HEK293 (cell line): Measurements from ENCODE around the gene ARHGEF26.

ENCODE experiments used
- CTCF ChIA-PET: fragments of 350-600 bp; formaldehyde crosslinking; extraction: SDS; loops from one replicate; lab custom pipeline; 2021; ENCODE audit warnings: antibody characterized with exemption; lab: Yijun Ruan, JAX
- POLR2A ChIA-PET: fragments of 300-600 bp; formaldehyde crosslinking; extraction: SDS; loops from one replicate; lab custom pipeline; 2020; ENCODE audit warnings: antibody characterized with exemption, inconsistent platforms; lab: Yijun Ruan, JAX
- H3K27ac ChIP-seq: fragments of 200-500 bp; sonication (Bioruptor generic); 2 replicates; pipeline ENCODE4 v1.5.1; 2014; ENCODE audit warnings: low read depth, low read length, control low read depth, inconsistent platforms; ENCODE audit errors: extremely low read depth
- H3K36me3 ChIP-seq, 2 experiments: fragments of 200-500 bp in 1 of 2; sonication (Bioruptor generic) in 1 of 2; 1 replicate in 1 of 2; 2 replicates in 1 of 2; pipeline ENCODE4 v1.5.1; 2014 to 2017; ENCODE audit warnings: inconsistent platforms in 2 of 2, low read length in 2 of 2; ENCODE audit not compliant: control insufficient read depth in 2 of 2, insufficient read depth in 1 of 2
- H3K4me1 ChIP-seq: fragments of 200-500 bp; sonication (Bioruptor generic); 2 replicates; pipeline ENCODE4 v1.5.1; 2014; ENCODE audit warnings: mild to moderate bottlenecking, low read length, inconsistent platforms; ENCODE audit not compliant: control insufficient read depth, insufficient read depth
- H3K4me3 ChIP-seq: 2 replicates; pipeline ENCODE4 v1.5.1; 2011; ENCODE audit warnings: low read depth, mild to moderate bottlenecking, control low read depth, low read length, moderate library complexity
- H3K9me3 ChIP-seq: fragments of 200-500 bp; sonication (Bioruptor generic); 2 replicates; pipeline ENCODE4 v1.5.1; 2014; ENCODE audit warnings: low read depth, low read length, inconsistent platforms; ENCODE audit not compliant: control insufficient read depth, insufficient read depth
- ATF2 ChIP-seq: fragments of 450-650 bp; formaldehyde crosslinking; IDR thresholded peaks from 2 replicates; pipeline ENCODE4 v1.5.1; 2016; ENCODE audit warnings: missing biosample characterization, missing genetic modification characterization, low read depth
- BCL11A ChIP-seq: fragments of 450-650 bp; formaldehyde crosslinking; IDR thresholded peaks from 2 replicates; pipeline ENCODE4 v1.5.1; 2016; ENCODE audit warnings: low read depth, missing biosample characterization, missing genetic modification characterization
- GLIS1 ChIP-seq: fragments of 450-650 bp; formaldehyde crosslinking; IDR thresholded peaks from 2 replicates; pipeline ENCODE4 v1.5.1; 2016; ENCODE audit warnings: missing biosample characterization, missing genetic modification characterization
- HOXD13 ChIP-seq: sonication (generic); formaldehyde crosslinking; IDR thresholded peaks from 2 replicates; pipeline ENCODE4 v1.8.0; 2022; ENCODE audit warnings: missing genetic modification reagents, borderline replicate concordance
- IKZF3 ChIP-seq: fragments of 450-650 bp; IDR thresholded peaks from 2 replicates; pipeline ENCODE4 v1.5.0; 2018; ENCODE audit warnings: missing biosample characterization, mild to moderate bottlenecking, missing genetic modification characterization, moderate library complexity
- KLF1 ChIP-seq: fragments of 450-650 bp; formaldehyde crosslinking; IDR thresholded peaks from 2 replicates; pipeline ENCODE4 v1.5.1; 2016; ENCODE audit warnings: missing biosample characterization, missing genetic modification characterization
- KLF10 ChIP-seq: fragments of 450-650 bp; IDR thresholded peaks from 2 replicates; pipeline ENCODE4 v1.5.1; 2018; ENCODE audit warnings: missing biosample characterization, mild to moderate bottlenecking, missing genetic modification characterization
- MYNN ChIP-seq: fragments of 450-650 bp; formaldehyde crosslinking; IDR thresholded peaks from 2 replicates; pipeline ENCODE4 v1.5.1; 2016; ENCODE audit warnings: missing biosample characterization, missing genetic modification characterization, borderline replicate concordance
- YY1 ChIP-seq: fragments of 450-650 bp; formaldehyde crosslinking; IDR thresholded peaks from 2 replicates; pipeline ENCODE4 v1.5.1; 2018; ENCODE audit warnings: missing biosample characterization, missing genetic modification characterization
- YY2 ChIP-seq: fragments of 450-650 bp; formaldehyde crosslinking; IDR thresholded peaks from 2 replicates; pipeline ENCODE4 v1.5.1; 2016; ENCODE audit warnings: missing biosample characterization, missing genetic modification characterization
- ZBTB48 ChIP-seq: fragments of 450-650 bp; formaldehyde crosslinking; IDR thresholded peaks from 2 replicates; pipeline ENCODE4 v1.5.1; 2016; ENCODE audit warnings: missing biosample characterization, missing genetic modification characterization
- ZNF132 ChIP-seq: fragments of 450-650 bp; formaldehyde crosslinking; IDR thresholded peaks from 2 replicates; pipeline ENCODE4 v1.5.1; 2017; ENCODE audit warnings: missing biosample characterization, missing genetic modification characterization, borderline replicate concordance
- ZNF157 ChIP-seq: fragments of 450-650 bp; formaldehyde crosslinking; IDR thresholded peaks from 2 replicates; pipeline ENCODE4 v1.5.1; 2016; ENCODE audit warnings: missing biosample characterization, missing genetic modification characterization
- ZNF221 ChIP-seq: fragments of 450-650 bp; formaldehyde crosslinking; IDR thresholded peaks from 2 replicates; pipeline ENCODE4 v1.5.1; 2017; ENCODE audit warnings: missing biosample characterization, missing genetic modification characterization, borderline replicate concordance
- ZNF23 ChIP-seq: fragments of 450-650 bp; formaldehyde crosslinking; IDR thresholded peaks from 2 replicates; pipeline ENCODE4 v1.5.1; 2016; ENCODE audit warnings: missing biosample characterization, missing genetic modification characterization, borderline replicate concordance
- ZNF248 ChIP-seq: fragments of 450-650 bp; formaldehyde crosslinking; IDR thresholded peaks from 2 replicates; pipeline ENCODE4 v1.5.1; 2017; ENCODE audit warnings: missing biosample characterization, missing genetic modification characterization
- ZNF26 ChIP-seq: fragments of 450-650 bp; formaldehyde crosslinking; IDR thresholded peaks from 2 replicates; pipeline ENCODE4 v1.5.1; 2016; ENCODE audit warnings: missing biosample characterization, missing genetic modification characterization
- ZNF274 ChIP-seq, 2 experiments: fragments of 200-500 bp in 1 of 2; fragments of 450-650 bp in 1 of 2; sonication (Bioruptor generic) in 1 of 2; formaldehyde crosslinking in 1 of 2; IDR thresholded peaks; 2 replicates each; pipeline versions ENCODE4 v1.5.1 to v1.6.1; 2014 to 2016; ENCODE audit warnings: borderline replicate concordance in 1 of 2, inconsistent platforms in 1 of 2, low read length in 1 of 2, missing biosample characterization in 1 of 2, missing genetic modification characterization in 1 of 2
- ZNF292 ChIP-seq: fragments of 450-650 bp; formaldehyde crosslinking; IDR thresholded peaks from 2 replicates; pipeline ENCODE4 v1.5.1; 2016; ENCODE audit warnings: low read depth, missing biosample characterization, missing genetic modification characterization, borderline replicate concordance
- ZNF37A ChIP-seq: fragments of 450-650 bp; IDR thresholded peaks from 2 replicates; pipeline ENCODE4 v1.5.1; 2018; ENCODE audit warnings: missing biosample characterization, missing genetic modification characterization
- ZNF398 ChIP-seq: fragments of 450-650 bp; formaldehyde crosslinking; IDR thresholded peaks from 2 replicates; pipeline ENCODE4 v1.5.1; 2017; ENCODE audit warnings: missing biosample characterization, missing genetic modification characterization
- ZNF404 ChIP-seq: fragments of 450-650 bp; formaldehyde crosslinking; IDR thresholded peaks from 2 replicates; pipeline ENCODE4 v1.5.1; 2017; ENCODE audit warnings: missing biosample characterization, missing genetic modification characterization
- ZNF423 ChIP-seq: fragments of 450-650 bp; formaldehyde crosslinking; IDR thresholded peaks from 2 replicates; pipeline ENCODE4 v1.5.1; 2016; ENCODE audit warnings: missing biosample characterization, missing genetic modification characterization
- ZNF426 ChIP-seq: fragments of 450-650 bp; formaldehyde crosslinking; IDR thresholded peaks from 2 replicates; pipeline ENCODE4 v1.5.1; 2017; ENCODE audit warnings: missing biosample characterization, missing genetic modification characterization, mild to moderate bottlenecking, inconsistent platforms, moderate library complexity
- ZNF555 ChIP-seq: fragments of 450-650 bp; formaldehyde crosslinking; conservative IDR thresholded peaks from 2 replicates; pipeline ENCODE4 v1.5.1; 2017; ENCODE audit warnings: missing biosample characterization, mild to moderate bottlenecking, missing genetic modification characterization, inconsistent platforms
- ZNF596 ChIP-seq: fragments of 450-650 bp; IDR thresholded peaks from 2 replicates; pipeline ENCODE4 v1.5.0; 2018; ENCODE audit warnings: missing biosample characterization, mild to moderate bottlenecking, missing genetic modification characterization, moderate library complexity
- ZNF623 ChIP-seq: fragments of 450-650 bp; formaldehyde crosslinking; IDR thresholded peaks from 2 replicates; pipeline ENCODE4 v1.5.1; 2016; ENCODE audit warnings: missing biosample characterization, missing genetic modification characterization
- ZNF626 ChIP-seq: fragments of 450-650 bp; sonication (Bioruptor Pico); formaldehyde crosslinking; IDR thresholded peaks from 2 replicates; pipeline ENCODE4 v1.5.1; 2018; ENCODE audit warnings: missing biosample characterization, missing genetic modification characterization, inconsistent platforms
- ZNF629 ChIP-seq: fragments of 450-650 bp; formaldehyde crosslinking; IDR thresholded peaks from 2 replicates; pipeline ENCODE4 v1.5.1; 2017; ENCODE audit warnings: missing biosample characterization, missing genetic modification characterization
- ZNF692 ChIP-seq: fragments of 450-650 bp; formaldehyde crosslinking; IDR thresholded peaks from 2 replicates; pipeline ENCODE4 v1.5.1; 2016; ENCODE audit warnings: missing biosample characterization, missing genetic modification characterization

ARHGEF26 gene

DNA sequence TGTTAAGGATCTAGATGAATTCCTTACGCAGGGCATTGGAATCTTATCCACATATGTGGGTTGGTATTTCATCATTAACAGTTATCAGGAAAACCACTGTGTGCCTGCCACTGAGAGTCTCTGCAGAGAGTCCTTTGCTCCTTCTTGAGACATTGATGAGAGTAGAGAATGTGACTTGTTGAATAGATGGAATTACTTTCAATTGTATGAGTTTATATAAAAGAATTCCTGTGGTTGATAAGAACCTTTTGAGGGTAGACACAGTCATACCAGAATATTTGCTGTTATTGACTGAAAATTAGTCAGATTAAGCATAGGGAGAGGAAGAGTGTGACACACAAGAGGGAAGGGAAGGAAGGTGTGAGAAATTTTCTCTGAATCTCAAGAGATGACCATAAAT is 30.8 kb downstream of the ARHGEF26 start (continued):
- TF ChIP-seq ZNF26 (tag by site-specific recombination) (no peak), ZNF692 (tag by site-specific recombination) (no peak), BCL11A (tag by site-specific recombination) (no peak), ZNF132 (tag by site-specific recombination) (no peak), IKZF3 (tag by site-specific recombination) (no peak), KLF1 (tag by site-specific recombination) (no peak), ZNF23 (no peak), ATF2 (tag by site-specific recombination) (no peak), ZNF248 (tag by site-specific recombination) (no peak), ZNF398 (no peak), ZNF629 (tag by site-specific recombination) (no peak), ZNF404 (tag by site-specific recombination) (no peak)

GRCh38 chr3:154152741-154153140 is 31.6 kb downstream of the ARHGEF26 start:
- no peaks in the 10 kb centered on the region for H3K4me1 ChIP-seq
- POLR2A ChIA-PET = no interaction called here
- CTCF ChIA-PET = no interaction called here

DNA sequence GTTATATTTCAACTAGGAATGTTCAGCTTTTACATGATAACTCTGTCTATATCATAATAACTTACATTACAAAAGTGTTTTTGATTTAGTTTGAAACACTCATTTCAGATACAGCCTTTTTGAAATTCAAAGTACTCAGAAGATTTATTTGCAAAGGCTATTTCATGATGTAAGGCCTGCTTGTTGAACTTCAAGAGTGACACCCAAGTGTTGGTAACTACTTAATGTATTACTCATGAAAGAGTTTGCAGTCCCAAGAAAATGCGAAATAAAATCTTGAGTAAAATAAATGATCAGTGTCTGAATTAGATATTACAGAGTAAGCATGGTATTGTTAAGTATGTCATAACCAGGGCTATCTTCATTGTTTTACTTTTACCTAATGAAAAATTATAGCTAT is 35.3 kb downstream of the ARHGEF26 start:
- Histone ChIP-seq H3K4me1 (no peaks in the 10 kb centered on the region), H3K9me3 (no peaks in the 10 kb centered on the region), H3K4me3 (no peak overlapping the region), H3K36me3 (peaks cover 0 to 5% of the 10 kb centered on the region in 2 experiments; a peak in 2 of 3 replicates), H3K27ac (no peak overlapping the region)
- ChIA-PET CTCF (no interaction called here), POLR2A (no interaction called here)
- TF ChIP-seq ZNF692 (tag by site-specific recombination) (no peak), ZNF157 (tag by site-specific recombination) (no peak), YY1 (tag by site-specific recombination) (no peak), ZNF596 (tag by site-specific recombination) (no peak), MYNN (tag by site-specific recombination) (no peak), ZNF555 (no peak), GLIS1 (tag by site-specific recombination) (no peak), ZNF292 (no peak), ZNF626 (tag by site-specific recombination) (no peak), ZNF274 (IDR thresholded peaks at IDR 0.05; ENCODE audit: low read length) (no peak), ZNF274 (tag by site-specific recombination; IDR thresholded peaks at IDR 0.05; ENCODE audit: borderline replicate concordance) (no peak), ZNF426 (tag by site-specific recombination) (no peak), ZNF623 (tag by site-specific recombination) (no peak), ZBTB48 (no peak)

More at GRCh38 chr3:154152741-154153140, 31.6 kb downstream of the ARHGEF26 start:
- no peak for TF ChIP-seq KLF10 (tag by site-specific recombination)
- TF ChIP-seq GLIS1 (tag by site-specific recombination) = no peak
- no peak for TF ChIP-seq HOXD13 (CRISPR knock-in tag)
- TF ChIP-seq ZNF423 (tag by site-specific recombination) = no peak
- TF ChIP-seq ZNF23 = no peak
- no peak for TF ChIP-seq ZBTB48
- TF ChIP-seq YY2 (tag by site-specific recombination) = no peak
- TF ChIP-seq ZNF221 (tag by site-specific recombination) = no peak
- TF ChIP-seq ZNF37A (tag by site-specific recombination) = no peak
- TF ChIP-seq, all 188 proteins: peak for 0
- no peak overlapping the region for H3K27ac ChIP-seq
- no peak overlapping the region for H3K4me3 ChIP-seq
- H3K36me3 ChIP-seq = peaks cover 0 to 5% of the 10 kb centered on the region in 2 experiments; a peak in 2 of 3 replicates
- no peaks in the 10 kb centered on the region for H3K9me3 ChIP-seq
